Ovary (tissue), 3 donors: Measurements from ENCODE around the gene CCL19.

Experiments used
- POLR2A ChIP-seq: fragments of 450-650 bp; IDR thresholded peaks from one replicate; pipeline ENCODE4 v1.6.1; 2017; ENCODE audit warnings: antibody characterized with exemption, mild to moderate bottlenecking, moderate library complexity
- TF ChIP-seq, protein P1 (sequence below), 3 donors: fragments of 450-650 bp in 2 of 3; fragments of 200-600 bp in 1 of 3; IDR thresholded peaks; one replicate each; pipeline versions ENCODE4 v1.5.1 to v1.8.0; 2016 to 2022; ENCODE audit warnings: antibody characterized with exemption in 3 of 3, mild to moderate bottlenecking in 1 of 3
- donor health status: DM: no; HTN: no; CAD: no.

DNA sequence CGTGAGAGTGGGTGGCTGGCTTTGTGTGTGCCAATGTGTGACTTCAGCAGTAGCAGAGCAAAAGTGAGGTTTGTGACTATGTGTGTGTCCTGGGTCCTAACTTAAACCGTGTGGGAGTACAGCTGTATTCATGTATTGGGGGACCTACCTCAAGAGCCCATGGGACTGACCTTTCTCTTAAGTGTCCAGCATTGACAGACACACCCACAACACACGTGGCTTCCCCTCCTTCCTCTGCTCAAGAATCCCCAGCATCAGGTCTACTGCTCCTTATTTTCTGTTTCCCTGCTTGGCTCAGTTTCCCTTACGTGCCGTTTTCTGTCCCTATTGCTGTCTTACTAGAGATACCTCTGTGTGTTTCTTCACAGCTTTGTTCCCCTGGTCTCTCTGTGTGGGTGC is 38.5 kb downstream of the CCL19 start:
- TF ChIP-seq, protein P1, sequence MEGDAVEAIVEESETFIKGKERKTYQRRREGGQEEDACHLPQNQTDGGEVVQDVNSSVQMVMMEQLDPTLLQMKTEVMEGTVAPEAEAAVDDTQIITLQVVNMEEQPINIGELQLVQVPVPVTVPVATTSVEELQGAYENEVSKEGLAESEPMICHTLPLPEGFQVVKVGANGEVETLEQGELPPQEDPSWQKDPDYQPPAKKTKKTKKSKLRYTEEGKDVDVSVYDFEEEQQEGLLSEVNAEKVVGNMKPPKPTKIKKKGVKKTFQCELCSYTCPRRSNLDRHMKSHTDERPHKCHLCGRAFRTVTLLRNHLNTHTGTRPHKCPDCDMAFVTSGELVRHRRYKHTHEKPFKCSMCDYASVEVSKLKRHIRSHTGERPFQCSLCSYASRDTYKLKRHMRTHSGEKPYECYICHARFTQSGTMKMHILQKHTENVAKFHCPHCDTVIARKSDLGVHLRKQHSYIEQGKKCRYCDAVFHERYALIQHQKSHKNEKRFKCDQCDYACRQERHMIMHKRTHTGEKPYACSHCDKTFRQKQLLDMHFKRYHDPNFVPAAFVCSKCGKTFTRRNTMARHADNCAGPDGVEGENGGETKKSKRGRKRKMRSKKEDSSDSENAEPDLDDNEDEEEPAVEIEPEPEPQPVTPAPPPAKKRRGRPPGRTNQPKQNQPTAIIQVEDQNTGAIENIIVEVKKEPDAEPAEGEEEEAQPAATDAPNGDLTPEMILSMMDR (IDR thresholded peaks at IDR 0.05) = no peak
- no peak for TF ChIP-seq POLR2A
